ENCODE results near the gene PEAK3.

PEAK3 gene

GRCh38 chr19:2315121-2315817, 33.3 kb upstream of the PEAK3 start:
- no peak for DNase-seq (ENCODE audit: low spot score)

- no peak for DNase-seq (ENCODE audit: low spot score)
Measured at GRCh38 chr19:2312820-2313501, 31.0 kb upstream of the PEAK3 start.

GRCh38 chr19:2311093-2311492, 29.1 kb upstream of the PEAK3 start:
- no peak for DNase-seq (ENCODE audit: low spot score)

- DNase-seq (ENCODE audit: low spot score) = peak; percentile 58
Measured at GRCh38 chr19:2309734-2310362, 27.9 kb upstream of the PEAK3 start.

- DNase-seq (ENCODE audit: low spot score) = no peak
Measured at GRCh38 chr19:2308114-2308556, 26.2 kb upstream of the PEAK3 start, which contains the start of gene LINGO3. Gene LINGO3 (minus strand): TSS chr19:2308154. CDS start chr19:2291776, 16,378 bp downstream.

GRCh38 chr19:2307518-2308012, 25.6 kb upstream of the PEAK3 start:
- no peak for DNase-seq (ENCODE audit: low spot score)

- DNase-seq (ENCODE audit: low spot score) = no peak
Measured at GRCh38 chr19:2306971-2307370, 25.0 kb upstream of the PEAK3 start.

- DNase-seq (ENCODE audit: low spot score) = no peak
Measured at GRCh38 chr19:2306281-2306806, 24.4 kb upstream of the PEAK3 start.

- no peak for DNase-seq (ENCODE audit: low spot score)
Measured at GRCh38 chr19:2305452-2306280, 23.7 kb upstream of the PEAK3 start.

GRCh38 chr19:2303211-2303798, 21.3 kb upstream of the PEAK3 start:
- no peak for DNase-seq (ENCODE audit: low spot score)

GRCh38 chr19:2302319-2303210, 20.6 kb upstream of the PEAK3 start:
- DNase-seq (ENCODE audit: low spot score) = no peak

- no peak for DNase-seq (ENCODE audit: low spot score)
Measured at GRCh38 chr19:2300533-2300932, 18.6 kb upstream of the PEAK3 start.

GRCh38 chr19:2296141-2296540, 14.2 kb upstream of the PEAK3 start:
- no peak for DNase-seq (ENCODE audit: low spot score)

- DNase-seq (ENCODE audit: low spot score) = no peak
Measured at GRCh38 chr19:2294687-2295335, 12.8 kb upstream of the PEAK3 start.

- DNase-seq (ENCODE audit: low spot score) = no peak
Measured at GRCh38 chr19:2291185-2291751, 9.3 kb upstream of the PEAK3 start.

GRCh38 chr19:2290441-2291184, 8.6 kb upstream of the PEAK3 start:
- DNase-seq (ENCODE audit: low spot score) = no peak

GRCh38 chr19:2289714-2290435, 7.9 kb upstream of the PEAK3 start:
- no peak for DNase-seq (ENCODE audit: low spot score)

Measured in kidney tubule cell (primary cell).